Caco-2 (cell line): ENCODE measurements around the gene G6PD. TPM values are rescaled to one million over a fixed set of nuclear protein-coding genes. Genes with fewer than 3 reads are reported as not detected.

Source experiments
- BruUV-seq: library from RNA; stranded (reverse); fragments of 400-500 nt; replicated peaks from 2 replicates; lab custom pipeline; 2021; lab: Mats Ljungman, UMichigan
- CTCF ChIA-PET: fragments of 300-600 bp; sonication (Branson Sonifier 250); formaldehyde crosslinking; loops from one replicate; lab custom pipeline; 2022; ENCODE audit warnings: antibody characterized with exemption; lab: Charles Lee
- POLR2A ChIA-PET: fragments of 300-600 bp; sonication (Branson Sonifier 250); formaldehyde crosslinking; loops from one replicate; lab custom pipeline; 2022; ENCODE audit warnings: antibody characterized with exemption; lab: Charles Lee
- DNase-seq, 2 experiments: peaks; one replicate each; pipeline versions ENCODE4 v3.0.0 to v3.0.0-alpha.2; 2020 to 2022
- H3K27me3 ChIP-seq: replicated peaks from 2 replicates; pipeline ENCODE4 v1.6.0; 2011; ENCODE audit warnings: low read length; ENCODE audit not compliant: control insufficient read depth, insufficient read depth
- H3K36me3 ChIP-seq: 2 replicates; pipeline ENCODE4 v1.5.1; 2011; ENCODE audit warnings: low read length; ENCODE audit not compliant: control insufficient read depth, insufficient read depth
- H3K4me1 ChIP-seq: fragments of 250-450 bp; sonication (Bioruptor Pico); 2 replicates; pipeline ENCODE4 v1.5.1; 2020; ENCODE audit warnings: mild to moderate bottlenecking
- H3K4me3 ChIP-seq: 2 replicates; pipeline ENCODE4 v1.5.1; 2011; ENCODE audit warnings: low read depth, mild to moderate bottlenecking, control low read depth, low read length
- H3K9me3 ChIP-seq: fragments of 250-450 bp; sonication (Bioruptor Pico); 2 replicates; pipeline ENCODE4 v1.5.1; 2020; ENCODE audit warnings: mild to moderate bottlenecking, moderate library complexity
- H3K27ac Mint-ChIP-seq: one replicate; pipeline ENCODE4 v1.8.0; 2022; ENCODE audit warnings: mixed read lengths; ENCODE audit not compliant: unreplicated experiment
- H3K27me3 Mint-ChIP-seq: one replicate; pipeline ENCODE4 v1.8.0; 2022; ENCODE audit warnings: mixed read lengths; ENCODE audit not compliant: insufficient read depth, unreplicated experiment
- H3K36me3 Mint-ChIP-seq: one replicate; pipeline ENCODE4 v1.8.0; 2022; ENCODE audit warnings: mild to moderate bottlenecking, mixed read lengths; ENCODE audit not compliant: insufficient read depth, unreplicated experiment
- H3K4me1 Mint-ChIP-seq: one replicate; pipeline ENCODE4 v1.8.0; 2022; ENCODE audit warnings: low read depth, mixed read lengths; ENCODE audit not compliant: unreplicated experiment
- H3K4me3 Mint-ChIP-seq: one replicate; pipeline ENCODE4 v1.8.0; 2022; ENCODE audit warnings: mild to moderate bottlenecking, moderate library complexity, mixed read lengths; ENCODE audit not compliant: unreplicated experiment
- H3K9me3 Mint-ChIP-seq: one replicate; pipeline ENCODE4 v1.8.0; 2022; ENCODE audit warnings: mixed read lengths; ENCODE audit not compliant: unreplicated experiment
- intact Hi-C: fragments of 100-400 bp; cut with micrococcal nuclease; formaldehyde crosslinking; loops from one replicate; pipeline ENCODE4 v1.10.0; 2022; ENCODE audit not compliant: unreplicated experiment
- total RNA-seq: library from RNA; stranded (reverse); gene quantifications from 2 replicates; pipeline ENCODE4 v1.2.3, GENCODE V29; 2022
- TF ChIP-seq, protein P1 (sequence below), 2 experiments: fragments of 200-600 bp in 1 of 2; IDR thresholded peaks; 1 replicate in 1 of 2; 2 replicates in 1 of 2; pipeline versions ENCODE4 v1.5.1 to v1.8.0; 2011 to 2022; ENCODE audit warnings: antibody characterized with exemption in 1 of 2, control low read depth in 1 of 2, inconsistent platforms in 1 of 2, low read depth in 1 of 2, low read length in 1 of 2, mild to moderate bottlenecking in 1 of 2, moderate library complexity in 1 of 2; ENCODE audit not compliant: insufficient read depth in 1 of 2, severe bottlenecking in 1 of 2, unreplicated experiment in 1 of 2

The G6PD gene
- total RNA-seq, 1 experiment from 2014 or later, result 103 TPM

GRCh38 chrX:154495472-154495922, 51.1 kb downstream of the G6PD start:
- no peaks in the 10 kb centered on the region for H3K4me1 ChIP-seq
- Mint-ChIP-seq H3K4me3 (no peak overlapping the region), H3K4me1 (peaks cover 6% of the 10 kb centered on the region), H3K36me3 (no peaks in the 10 kb centered on the region), H3K9me3 (no peaks in the 10 kb centered on the region), H3K27ac (no peak overlapping the region), H3K27me3 (no peaks in the 10 kb centered on the region)
- intact Hi-C loops, result no loop called here
- no peaks in the 10 kb centered on the region for H3K9me3 ChIP-seq
- TF ChIP-seq, protein P1, sequence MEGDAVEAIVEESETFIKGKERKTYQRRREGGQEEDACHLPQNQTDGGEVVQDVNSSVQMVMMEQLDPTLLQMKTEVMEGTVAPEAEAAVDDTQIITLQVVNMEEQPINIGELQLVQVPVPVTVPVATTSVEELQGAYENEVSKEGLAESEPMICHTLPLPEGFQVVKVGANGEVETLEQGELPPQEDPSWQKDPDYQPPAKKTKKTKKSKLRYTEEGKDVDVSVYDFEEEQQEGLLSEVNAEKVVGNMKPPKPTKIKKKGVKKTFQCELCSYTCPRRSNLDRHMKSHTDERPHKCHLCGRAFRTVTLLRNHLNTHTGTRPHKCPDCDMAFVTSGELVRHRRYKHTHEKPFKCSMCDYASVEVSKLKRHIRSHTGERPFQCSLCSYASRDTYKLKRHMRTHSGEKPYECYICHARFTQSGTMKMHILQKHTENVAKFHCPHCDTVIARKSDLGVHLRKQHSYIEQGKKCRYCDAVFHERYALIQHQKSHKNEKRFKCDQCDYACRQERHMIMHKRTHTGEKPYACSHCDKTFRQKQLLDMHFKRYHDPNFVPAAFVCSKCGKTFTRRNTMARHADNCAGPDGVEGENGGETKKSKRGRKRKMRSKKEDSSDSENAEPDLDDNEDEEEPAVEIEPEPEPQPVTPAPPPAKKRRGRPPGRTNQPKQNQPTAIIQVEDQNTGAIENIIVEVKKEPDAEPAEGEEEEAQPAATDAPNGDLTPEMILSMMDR (IDR thresholded peaks at IDR 0.05; ENCODE audit: insufficient read depth in 1 of 2, low read depth in 1 of 2, low read length in 1 of 2, severe bottlenecking in 1 of 2, unreplicated experiment in 1 of 2), result no peak
- CTCF ChIA-PET, result no interaction called here
- H3K27me3 ChIP-seq, result no peaks in the 10 kb centered on the region
- no peak overlapping the region for H3K4me3 ChIP-seq
- H3K36me3 ChIP-seq, result no peaks in the 10 kb centered on the region
- DNase-seq, result no peak
- no TSS peak for BruUV-seq
- POLR2A ChIA-PET, result no interaction called here

DNA sequence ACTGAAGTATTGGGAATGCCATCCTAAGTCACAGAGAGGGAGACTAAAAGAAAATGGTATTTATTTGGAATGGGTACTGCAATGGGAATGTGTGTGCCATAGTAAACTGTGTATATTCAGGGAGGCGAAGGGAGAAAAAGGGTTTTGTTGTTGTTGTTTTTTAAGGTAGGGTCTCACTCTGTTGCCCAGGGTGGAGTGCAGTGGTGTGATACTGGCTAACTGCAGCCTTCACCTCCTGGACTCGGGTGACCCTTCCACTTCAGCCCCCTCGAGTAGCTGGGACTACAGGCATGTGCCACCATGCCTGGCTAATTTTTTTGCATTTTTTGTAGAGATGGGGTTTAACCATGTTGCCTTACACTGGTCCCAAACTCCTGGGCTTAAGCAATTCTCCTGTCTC, 51.9 kb downstream of the G6PD start:
- POLR2A ChIA-PET, result no interaction called here
- BruUV-seq, result no TSS peak
- H3K9me3 Mint-ChIP-seq, result no peaks in the 10 kb centered on the region
- Histone ChIP-seq H3K4me3 (no peak overlapping the region), H3K27me3 (no peaks in the 10 kb centered on the region), H3K36me3 (no peaks in the 10 kb centered on the region), H3K4me1 (no peaks in the 10 kb centered on the region), H3K9me3 (no peaks in the 10 kb centered on the region)
- DNase-seq, result no peak
- H3K4me3 Mint-ChIP-seq, result no peak overlapping the region
- CTCF ChIA-PET, result no interaction called here
- TF ChIP-seq, protein P1 (IDR thresholded peaks at IDR 0.05; ENCODE audit: insufficient read depth in 1 of 2, low read depth in 1 of 2, low read length in 1 of 2, severe bottlenecking in 1 of 2, unreplicated experiment in 1 of 2), result no peak
- intact Hi-C loops, result no loop called here
- H3K27ac Mint-ChIP-seq, result no peak overlapping the region
- H3K4me1 Mint-ChIP-seq, result peaks cover 6% of the 10 kb centered on the region
- peaks cover 2% of the 10 kb centered on the region for H3K36me3 Mint-ChIP-seq
- no peaks in the 10 kb centered on the region for H3K27me3 Mint-ChIP-seq

DNA sequence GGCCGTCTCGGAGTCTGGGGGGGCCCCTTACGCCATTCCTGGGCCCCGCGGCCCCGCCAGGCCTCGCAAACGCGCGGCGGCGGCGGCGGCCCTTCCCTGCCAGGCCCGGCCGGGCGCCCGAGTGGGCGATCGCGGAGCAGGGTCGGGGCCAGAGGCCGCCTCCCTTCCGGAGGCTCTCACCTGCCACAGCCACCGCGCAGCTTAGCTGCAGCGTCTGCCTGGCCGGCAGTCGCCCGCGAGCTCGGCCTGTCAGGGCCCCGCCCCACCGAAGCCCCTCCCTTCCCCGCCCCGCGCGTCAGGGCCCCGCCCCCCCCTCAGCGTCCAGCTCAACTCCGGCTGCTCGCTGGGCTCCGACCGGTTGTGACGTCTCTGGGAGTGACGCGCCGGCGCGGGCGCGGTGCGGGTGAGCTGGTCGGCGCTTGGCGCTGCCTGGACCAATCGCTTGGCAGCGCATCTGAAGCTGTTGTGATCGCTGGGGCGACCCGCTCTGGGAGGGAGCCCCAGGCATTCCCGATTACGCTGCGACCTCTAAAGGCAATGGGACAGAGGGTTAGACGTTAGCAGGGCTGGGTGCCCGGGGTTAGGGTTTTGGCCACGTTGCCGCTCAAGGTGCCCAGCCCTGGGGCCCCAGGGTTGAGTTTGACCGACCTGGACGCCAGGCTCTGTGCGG, 56.1 kb downstream of the G6PD start, which contains the start of gene SLC10A3:
Gene SLC10A3 (minus strand): TSS at position 216 of the 670 bp plus-strand sequence. CDS start 1,689 bp downstream, outside the sequence.
- peak within 1 kb of the TSS; percentile 92 for H3K27ac Mint-ChIP-seq
- TF ChIP-seq, protein P1 (IDR thresholded peaks at IDR 0.05; ENCODE audit: insufficient read depth in 1 of 2, low read depth in 1 of 2, low read length in 1 of 2, severe bottlenecking in 1 of 2, unreplicated experiment in 1 of 2), result peak in 1 of 2 experiments; percentile 15
- H3K27me3 Mint-ChIP-seq, result no peaks in the 10 kb centered on the region
- CTCF ChIA-PET, result interaction anchor here (0.7 to 1.7 kb wide), 6 partner anchors 12 to 117 kb away, joined by 3 to 7 read pairs (median 4); partner anchors contain the start of genes DNASE1L1, FAM3A and LAGE3
- peaks cover 5% of the 10 kb centered on the region for H3K36me3 Mint-ChIP-seq
- H3K9me3 ChIP-seq, result no peaks in the 10 kb centered on the region
- H3K27me3 ChIP-seq, result no peaks in the 10 kb centered on the region
- intact Hi-C loops, result loop anchor here (1.0 to 2.0 kb wide), 2 partner anchors 26 to 44 kb away; partner anchors contain the start of gene FAM3A
- no TSS peak for BruUV-seq
- no peaks in the 10 kb centered on the region for H3K9me3 Mint-ChIP-seq
- peak within 1 kb of the TSS; percentile 57 for H3K4me3 ChIP-seq
- POLR2A ChIA-PET, result interaction anchor here (0.5 to 1.9 kb wide), 16 partner anchors 9 to 315 kb away, joined by 3 to 16 read pairs (median 4); partner anchors contain the start of genes EMD, FAM3A, FAM50A and IKBKG
- peaks cover 6% of the 10 kb centered on the region for H3K4me1 Mint-ChIP-seq
- peak within 1 kb of the TSS; percentile 73 for H3K4me3 Mint-ChIP-seq
- DNase-seq, result peak; percentile 94 to 95
- peaks cover 4% of the 10 kb centered on the region; the same call in 1 of the 2 replicates for H3K4me1 ChIP-seq
- H3K36me3 ChIP-seq, result no peaks in the 10 kb centered on the region
